GM18517 (cell line): ENCODE results near the gene MT1A.

Experiments
- ATAC-seq: cut with Tn5 transposase; IDR thresholded peaks from one replicate; pipeline ENCODE4 v1.9.1; 2021; ENCODE audit warnings: mild to moderate bottlenecking, moderate library complexity; ENCODE audit not compliant: unreplicated experiment

MT1A gene

GRCh38 chr16:56675685-56676210 lies 37.3 kb downstream of the MT1A start:
- ATAC-seq = no peak

- no peak for ATAC-seq
Measured at GRCh38 chr16:56677474-56677873, 39.0 kb downstream of the MT1A start.

- ATAC-seq = no peak
Measured at GRCh38 chr16:56679078-56679730, 40.7 kb downstream of the MT1A start.

GRCh38 chr16:56679818-56680217 lies 41.4 kb downstream of the MT1A start:
- ATAC-seq = no peak

- ATAC-seq = peak; percentile 87
Measured at GRCh38 chr16:56681939-56682702, 43.7 kb downstream of the MT1A start, which contains the start of gene MT1X. MT1X (plus strand) TSS chr16:56682470; CDS start chr16:56682541, 71 bp downstream.

GRCh38 chr16:56682703-56683397 lies 44.4 kb downstream of the MT1A start:
- no peak for ATAC-seq

GRCh38 chr16:56683424-56684172 lies 45.1 kb downstream of the MT1A start:
- no peak for ATAC-seq

- no peak for ATAC-seq
Measured at GRCh38 chr16:56684256-56684925, 45.9 kb downstream of the MT1A start.

- ATAC-seq = no peak
Measured at GRCh38 chr16:56684926-56685590, 46.6 kb downstream of the MT1A start.

GRCh38 chr16:56686758-56687157 lies 48.3 kb downstream of the MT1A start:
- no peak for ATAC-seq

GRCh38 chr16:56688762-56689161 lies 50.3 kb downstream of the MT1A start:
- ATAC-seq = no peak

- ATAC-seq = no peak
Measured at GRCh38 chr16:56689171-56689570, 50.7 kb downstream of the MT1A start.
